Mesendoderm (in vitro differentiated cells): ENCODE measurements around the gene PROK1. TPM values are rescaled to one million over a fixed set of nuclear protein-coding genes. Genes with fewer than 3 reads are reported as not detected.
"Not testable (repeated sequence)": the region's sequence is repeated elsewhere in the genome, so short reads cannot be mapped to it uniquely, and the experiment has no call there.

Source experiments
- DNase-seq: peaks from one replicate; pipeline ENCODE4 v3.0.0; 2013
- H2AK5ac ChIP-seq: 2 replicates; pipeline ENCODE4 v1.6.1; 2013; ENCODE audit warnings: low read length, inconsistent platforms
- H2BK120ac ChIP-seq: 2 replicates; pipeline ENCODE4 v1.6.1; 2013; ENCODE audit warnings: low read depth, mild to moderate bottlenecking, low read length, moderate library complexity, mixed read lengths
- H2BK15ac ChIP-seq: replicated peaks from 2 replicates; pipeline ENCODE4 v1.6.1; 2013; ENCODE audit warnings: low read depth, mild to moderate bottlenecking, moderate library complexity
- H2BK5ac ChIP-seq: 2 replicates; pipeline ENCODE4 v1.6.1; 2013; ENCODE audit warnings: low read length, inconsistent platforms
- H3K18ac ChIP-seq: 2 replicates; pipeline ENCODE4 v1.6.1; 2013; ENCODE audit warnings: mild to moderate bottlenecking, low read length, mixed read lengths
- H3K23ac ChIP-seq: one replicate; pipeline ENCODE4 v1.6.1; 2013; ENCODE audit warnings: low read length
- H3K27ac ChIP-seq: 2 replicates; pipeline ENCODE4 v1.5.1; 2013; ENCODE audit warnings: low read depth, mild to moderate bottlenecking, inconsistent platforms, low read length, moderate library complexity
- H3K27me3 ChIP-seq: 2 replicates; pipeline ENCODE4 v1.6.1; 2013; ENCODE audit warnings: low read length, control low read depth, mild to moderate bottlenecking, inconsistent platforms; ENCODE audit not compliant: insufficient read depth, poor library complexity
- H3K36me3 ChIP-seq: 2 replicates; pipeline ENCODE4 v1.6.1; 2013; ENCODE audit warnings: low read length, inconsistent platforms; ENCODE audit not compliant: control insufficient read depth, insufficient read depth
- H3K4ac ChIP-seq: one replicate; pipeline ENCODE4 v1.6.1; 2013; ENCODE audit warnings: low read depth, mild to moderate bottlenecking, low read length, moderate library complexity
- H3K4me1 ChIP-seq: 2 replicates; pipeline ENCODE4 v1.6.1; 2013; ENCODE audit warnings: low read depth, low read length, inconsistent platforms; ENCODE audit not compliant: control insufficient read depth
- H3K4me2 ChIP-seq: 2 replicates; pipeline ENCODE4 v1.6.1; 2013; ENCODE audit warnings: low read length
- H3K4me3 ChIP-seq: 2 replicates; pipeline ENCODE4 v1.5.1; 2013; ENCODE audit warnings: mild to moderate bottlenecking, low read length
- H3K56ac ChIP-seq: one replicate; pipeline ENCODE4 v1.6.1; 2013; ENCODE audit warnings: low read length
- H3K79me1 ChIP-seq: 2 replicates; pipeline ENCODE4 v1.6.1; 2013; ENCODE audit warnings: low read length, inconsistent platforms
- H3K79me2 ChIP-seq: 2 replicates; pipeline ENCODE4 v1.6.1; 2013; ENCODE audit warnings: mild to moderate bottlenecking, low read length; ENCODE audit not compliant: control insufficient read depth, insufficient read depth
- H3K9ac ChIP-seq: 2 replicates; pipeline ENCODE4 v1.6.1; 2013; ENCODE audit warnings: low read length, inconsistent platforms
- H4K5ac ChIP-seq: one replicate; pipeline ENCODE4 v1.6.1; 2013; ENCODE audit warnings: low read length
- H4K8ac ChIP-seq: one replicate; pipeline ENCODE4 v1.6.1; 2013; ENCODE audit warnings: low read depth, mild to moderate bottlenecking, control low read depth, low read length, moderate library complexity
- WGBS: extraction: QIAGEN DNeasy Blood & Tissue Kit; methylation state at CpG from one replicate; pipeline ENCODE4 v1.1.7; 2013; ENCODE audit warnings: low lambda C conversion rate, missing lambda C conversion rate; ENCODE audit not compliant: insufficient coverage; ENCODE audit errors: extremely low coverage; 5-methylcytosine and 5-hydroxymethylcytosine counted together
- polyA plus RNA-seq, 2 experiments: library from polyadenylated mRNA; stranded (reverse); fragments of 200-250 nt; gene quantifications; one replicate each; pipeline ENCODE4 v1.2.3, GENCODE V29; 2013

PROK1 gene, protein sequence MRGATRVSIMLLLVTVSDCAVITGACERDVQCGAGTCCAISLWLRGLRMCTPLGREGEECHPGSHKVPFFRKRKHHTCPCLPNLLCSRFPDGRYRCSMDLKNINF
- polyA plus RNA-seq (2013, experiment 1 of 2) = 1.0 TPM
- 0.95 TPM for polyA plus RNA-seq (2013, experiment 2 of 2)

DNA sequence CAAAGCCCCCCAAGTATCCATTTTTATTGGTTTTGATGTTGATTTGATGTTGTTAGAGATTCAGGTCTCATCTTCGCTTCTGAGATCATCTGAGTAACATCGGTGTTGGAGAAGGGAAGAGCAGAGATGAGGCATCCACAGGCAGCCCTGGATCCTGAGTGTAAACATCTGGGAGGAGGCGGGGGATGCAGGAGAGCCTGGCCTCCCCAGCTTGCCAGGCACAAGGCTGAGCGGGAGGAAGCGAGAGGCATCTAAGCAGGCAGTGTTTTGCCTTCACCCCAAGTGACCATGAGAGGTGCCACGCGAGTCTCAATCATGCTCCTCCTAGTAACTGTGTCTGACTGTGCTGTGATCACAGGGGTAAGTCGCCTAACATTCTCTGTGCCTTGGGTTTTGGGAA, at the start of gene PROK1:
Gene PROK1 (plus strand): TSS at position 221 of the 400 bp plus-strand sequence. CDS start 68 bp downstream, at position 289.
- Histone ChIP-seq H3K27ac (no peak within 1 kb of the TSS), H4K5ac (no peak within 1 kb of the TSS), H3K56ac (peak within 1 kb of the TSS; percentile 73), H3K4me1 (peaks cover 10% of the 10 kb centered on the region), H4K8ac (no peak within 1 kb of the TSS), H2BK15ac (no peak within 1 kb of the TSS), H3K79me2 (no peaks in the 10 kb centered on the region), H2BK120ac (no peak within 1 kb of the TSS), H3K36me3 (no peaks in the 10 kb centered on the region), H2BK5ac (no peak within 1 kb of the TSS), H3K18ac (no peak within 1 kb of the TSS), H3K9ac (peak within 1 kb of the TSS; percentile 12), H3K27me3 (no peaks in the 10 kb centered on the region), H3K4me3 (no peak within 1 kb of the TSS), H3K4me2 (no peak within 1 kb of the TSS), H3K79me1 (no peaks in the 10 kb centered on the region), H3K4ac (no peak within 1 kb of the TSS), H2AK5ac (no peak within 1 kb of the TSS), H3K23ac (peak within 1 kb of the TSS; percentile 73)
- no peak for DNase-seq
- no CpG with 5 or more reads among the region's 8 CpGs for WGBS

DNA sequence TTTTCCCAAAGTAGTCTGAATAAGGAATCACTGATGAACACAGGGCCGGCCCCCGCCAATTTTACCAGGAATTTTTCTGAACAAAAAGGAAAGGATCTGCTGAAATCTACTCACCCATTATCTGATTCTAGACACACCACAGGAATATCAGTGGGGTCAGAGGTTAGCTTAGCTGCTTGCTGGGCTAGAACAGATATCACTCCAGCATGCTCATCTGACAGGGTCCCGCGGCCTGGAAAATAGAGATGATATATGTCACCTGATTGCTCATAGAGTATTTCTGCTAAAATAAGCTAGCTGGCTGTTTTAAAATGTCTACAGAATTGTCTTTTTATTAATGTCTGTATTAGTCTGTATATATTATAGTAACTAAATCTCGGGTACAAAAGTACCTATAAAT, 47.1 kb upstream of the PROK1 start:
- Histone ChIP-seq H2BK15ac (no peak overlapping the region), H4K8ac (no peak overlapping the region)
- whole genome bisulfite sequencing = no CpG with 5 or more reads among the region's 5 CpGs

DNA sequence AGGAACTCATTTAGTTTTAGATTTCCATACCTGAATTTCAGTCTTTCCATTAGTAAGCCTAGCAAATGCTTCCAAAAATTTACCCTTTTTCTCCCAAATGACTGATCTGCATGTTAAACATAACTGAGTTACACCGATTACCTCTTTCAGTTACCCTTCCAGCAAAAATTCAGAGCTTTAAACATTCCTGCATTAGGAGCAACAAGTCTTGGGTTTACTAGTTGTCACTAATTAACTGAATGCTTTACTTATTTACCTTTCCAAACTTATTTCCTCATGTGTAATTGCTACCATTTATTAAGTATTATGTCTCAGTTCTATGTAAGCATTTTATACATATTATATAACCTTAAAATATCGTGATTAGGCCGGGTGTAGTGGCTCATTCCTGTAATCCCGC, 46.5 kb upstream of the PROK1 start:
- DNase-seq = no peak
- no peak overlapping the region for H3K9ac ChIP-seq
- H3K4ac ChIP-seq = no peak overlapping the region
- no peak overlapping the region for H3K23ac ChIP-seq
- no peaks in the 10 kb centered on the region for H3K79me1 ChIP-seq
- peaks cover 7% of the 10 kb centered on the region for H3K79me2 ChIP-seq
- H3K4me1 ChIP-seq = no peaks in the 10 kb centered on the region
- H3K18ac ChIP-seq = no peak overlapping the region
- no peak overlapping the region for H2BK5ac ChIP-seq
- H3K4me2 ChIP-seq = no peak overlapping the region
- no peak overlapping the region for H4K8ac ChIP-seq
- H2BK120ac ChIP-seq = no peak overlapping the region
- no CpG with 5 or more reads among the region's 4 CpGs for whole genome bisulfite sequencing
- peaks cover 2% of the 10 kb centered on the region for H3K36me3 ChIP-seq
- H3K4me3 ChIP-seq = no peak overlapping the region
- no peak overlapping the region for H4K5ac ChIP-seq
- no peaks in the 10 kb centered on the region for H3K27me3 ChIP-seq
- no peak overlapping the region for H3K56ac ChIP-seq
- H2BK15ac ChIP-seq = no peak overlapping the region
- H2AK5ac ChIP-seq = no peak overlapping the region
- no peak overlapping the region for H3K27ac ChIP-seq

More for the DNA sequence above, 47.1 kb upstream of the PROK1 start:
- H4K5ac ChIP-seq = no peak overlapping the region
- H3K23ac ChIP-seq = no peak overlapping the region
- no peak overlapping the region for H3K4me2 ChIP-seq
- H3K36me3 ChIP-seq = peaks cover 2% of the 10 kb centered on the region
- H3K79me1 ChIP-seq = no peaks in the 10 kb centered on the region
- no peaks in the 10 kb centered on the region for H3K27me3 ChIP-seq
- no peak overlapping the region for H3K4ac ChIP-seq
- no peak overlapping the region for H3K27ac ChIP-seq
- H3K4me3 ChIP-seq = no peak overlapping the region
- no peaks in the 10 kb centered on the region for H3K4me1 ChIP-seq
- no peak overlapping the region for H2AK5ac ChIP-seq
- no peak overlapping the region for H3K9ac ChIP-seq
- H2BK5ac ChIP-seq = no peak overlapping the region
- peaks cover 7% of the 10 kb centered on the region for H3K79me2 ChIP-seq
- no peak overlapping the region for H3K56ac ChIP-seq
- H3K18ac ChIP-seq = no peak overlapping the region
- no peak for DNase-seq
- no peak overlapping the region for H2BK120ac ChIP-seq

DNA sequence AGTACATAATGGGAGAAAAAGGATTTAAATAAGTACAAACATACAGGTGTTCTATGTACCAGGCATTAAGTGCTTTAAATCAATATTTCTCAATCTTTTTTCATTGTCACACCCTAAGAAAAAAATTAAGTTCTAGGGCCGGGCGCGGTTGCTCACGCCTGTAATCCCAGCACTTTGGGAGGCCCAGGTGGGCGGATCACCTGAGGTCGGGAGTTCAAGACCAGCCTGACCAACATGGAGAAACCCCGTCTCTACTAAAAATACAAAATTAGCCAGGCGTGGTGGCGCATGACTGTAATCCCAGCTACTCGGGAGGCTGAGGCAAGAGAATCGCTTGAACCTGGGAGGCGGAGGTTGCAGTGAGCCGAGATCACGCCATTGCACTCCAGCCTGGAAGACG, 44.5 kb upstream of the PROK1 start:
- not testable (repeated sequence) for H3K23ac ChIP-seq, H2BK15ac ChIP-seq, H4K8ac ChIP-seq, H3K79me2 ChIP-seq, H3K27me3 ChIP-seq, H3K18ac ChIP-seq, H3K4me1 ChIP-seq, H2BK120ac ChIP-seq, H3K79me1 ChIP-seq, H4K5ac ChIP-seq, DNase-seq, H3K4me2 ChIP-seq, H2BK5ac ChIP-seq, H2AK5ac ChIP-seq, H3K27ac ChIP-seq, H3K4me3 ChIP-seq, H3K36me3 ChIP-seq, H3K4ac ChIP-seq
- Histone ChIP-seq H3K56ac (peak overlapping the region; percentile 100), H3K9ac (peak overlapping the region; percentile 97)
- no CpG with 5 or more reads among the region's 15 CpGs for WGBS

DNA sequence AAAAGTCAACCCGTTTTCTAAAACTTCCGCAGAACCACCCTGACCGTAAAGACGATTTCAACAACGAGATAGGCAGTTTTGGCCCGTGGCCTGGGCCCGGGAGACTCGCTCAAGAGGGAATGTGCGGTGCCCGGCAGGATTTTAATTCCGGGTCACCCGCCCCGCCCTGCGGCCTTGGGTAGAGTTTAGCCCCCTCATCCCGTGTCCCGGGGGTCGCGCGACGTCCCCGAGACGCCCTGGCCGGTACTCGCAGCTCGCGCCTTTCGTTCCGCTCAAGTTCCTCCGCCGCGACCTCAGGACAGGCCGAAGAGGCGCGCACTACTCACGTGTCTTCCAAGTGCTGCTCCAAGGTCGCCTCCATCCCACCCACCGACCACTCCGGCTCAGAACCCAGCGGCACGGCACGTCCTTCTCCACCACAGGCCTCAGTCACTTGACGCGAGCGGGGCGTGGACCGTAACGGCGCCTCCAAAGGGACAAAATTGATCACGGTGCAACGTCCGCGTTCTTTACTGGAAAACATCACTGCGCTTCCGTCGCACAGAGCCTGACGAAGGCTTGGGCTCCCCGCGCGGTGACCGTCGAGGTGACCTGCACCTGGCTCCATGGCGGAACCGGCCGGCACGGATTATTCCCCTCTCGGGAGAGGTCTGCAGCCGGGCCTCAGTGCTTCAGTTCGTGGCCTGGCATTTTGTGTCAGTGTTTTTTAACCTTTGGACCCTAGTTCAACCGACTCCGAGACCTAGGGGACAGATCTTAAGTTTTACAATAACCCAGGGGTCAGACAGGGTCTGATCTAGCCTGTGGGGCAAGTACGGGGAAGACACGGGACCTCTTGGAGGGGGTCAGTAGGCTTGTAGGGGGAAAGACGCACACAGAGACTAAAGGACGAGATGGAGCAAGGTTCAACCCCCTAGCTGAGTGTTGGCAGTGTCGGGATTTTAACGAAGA, 43.4 kb upstream of the PROK1 start, which contains the start of gene LAMTOR5:
Gene LAMTOR5 (minus strand): TSS at position 435 of the 951 bp plus-strand sequence. CDS start 74 bp downstream, at position 361.
- no peaks in the 10 kb centered on the region for H3K79me1 ChIP-seq
- peak within 1 kb of the TSS; percentile 47 for H3K4me2 ChIP-seq
- no peak within 1 kb of the TSS for H2BK120ac ChIP-seq
- H2BK15ac ChIP-seq = no peak within 1 kb of the TSS
- no peak within 1 kb of the TSS for H2AK5ac ChIP-seq
- no peak within 1 kb of the TSS for H4K8ac ChIP-seq
- no peak within 1 kb of the TSS for H2BK5ac ChIP-seq
- peak within 1 kb of the TSS; percentile 97 for H3K9ac ChIP-seq
- H3K18ac ChIP-seq = peak within 1 kb of the TSS; percentile 29
- H3K4me3 ChIP-seq = peak within 1 kb of the TSS; percentile 98
- peak within 1 kb of the TSS; percentile 100 for H3K56ac ChIP-seq
- no peak within 1 kb of the TSS for H3K27ac ChIP-seq
- H3K4ac ChIP-seq = peak within 1 kb of the TSS; percentile 71
- peak within 1 kb of the TSS; percentile 86 for H4K5ac ChIP-seq
- H3K36me3 ChIP-seq = no peaks in the 10 kb centered on the region
- H3K79me2 ChIP-seq = peaks cover 7% of the 10 kb centered on the region
- H3K23ac ChIP-seq = no peak within 1 kb of the TSS
- no peaks in the 10 kb centered on the region for H3K27me3 ChIP-seq
- WGBS = no CpG with 5 or more reads among the region's 76 CpGs
- no peaks in the 10 kb centered on the region for H3K4me1 ChIP-seq
- peak; percentile 96 for DNase-seq
